ENCODE data around the gene HNRNPA1L2. TPM values are rescaled to one million over a fixed set of nuclear protein-coding genes. Genes with fewer than 3 reads are reported as not detected.

The HNRNPA1L2 gene
- total RNA-seq, 1 donor from 2014 or later = 4.7 TPM

DNA sequence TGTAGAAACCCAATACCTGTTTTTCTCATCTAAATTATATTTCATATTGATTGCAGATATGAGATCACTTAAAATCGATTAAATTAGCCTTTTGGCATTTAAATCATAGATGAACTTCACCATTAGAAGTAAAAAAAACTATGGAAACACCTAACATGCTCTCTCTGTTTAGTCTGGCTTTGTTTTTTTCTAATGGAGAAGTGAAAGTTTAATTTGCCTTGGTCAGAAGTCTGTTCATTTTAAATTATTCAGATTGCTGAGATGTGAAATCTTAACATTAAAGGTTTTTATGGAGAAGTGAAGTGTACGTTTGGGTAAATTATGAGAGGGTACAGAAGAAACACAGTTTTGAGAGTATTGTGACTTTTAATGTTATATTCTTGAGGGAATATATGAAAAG is 17.1 kb downstream of the HNRNPA1L2 start:
- Histone ChIP-seq H4K20me1 (ENCODE audit: low read depth) (peaks cover 1% of the 10 kb centered on the region), H3K27ac (no peak overlapping the region), H3K27me3 (no peaks in the 10 kb centered on the region), H3K4me2 (no peak overlapping the region), H3K9me3 (ENCODE audit: low read depth) (no peaks in the 10 kb centered on the region), H3K4me3 (no peak overlapping the region), H3K9ac (no peak overlapping the region), H3K36me3 (peaks cover 33% of the 10 kb centered on the region), H3K79me2 (ENCODE audit: low read depth) (peaks cover 47% of the 10 kb centered on the region), H3K4me1 (peaks cover 4% of the 10 kb centered on the region), H2AFZ (replicated peaks) (no peak overlapping the region), H3F3A (ENCODE audit: low read depth) (peaks cover 6% of the 10 kb centered on the region)
- no peak overlapping the region for H3K27ac Mint-ChIP-seq
- DNase-seq (ENCODE audit: low spot score) = no peak
- H3K4me3 Mint-ChIP-seq = no peak overlapping the region
- peaks cover 10% of the 10 kb centered on the region for H3K36me3 Mint-ChIP-seq
- TF ChIP-seq CTCF (IDR thresholded peaks at IDR 0.05) (no peak), EZH2phosphoT487 (IDR thresholded peaks at IDR 0.05) (no peak), EZH2 (IDR thresholded peaks at IDR 0.05) (no peak)
- no peaks in the 10 kb centered on the region for H3K27me3 Mint-ChIP-seq (ENCODE audit: insufficient read depth, low read depth)
- no peaks in the 10 kb centered on the region for H3K4me1 Mint-ChIP-seq
- no peaks in the 10 kb centered on the region for H3K9me3 Mint-ChIP-seq

DNA sequence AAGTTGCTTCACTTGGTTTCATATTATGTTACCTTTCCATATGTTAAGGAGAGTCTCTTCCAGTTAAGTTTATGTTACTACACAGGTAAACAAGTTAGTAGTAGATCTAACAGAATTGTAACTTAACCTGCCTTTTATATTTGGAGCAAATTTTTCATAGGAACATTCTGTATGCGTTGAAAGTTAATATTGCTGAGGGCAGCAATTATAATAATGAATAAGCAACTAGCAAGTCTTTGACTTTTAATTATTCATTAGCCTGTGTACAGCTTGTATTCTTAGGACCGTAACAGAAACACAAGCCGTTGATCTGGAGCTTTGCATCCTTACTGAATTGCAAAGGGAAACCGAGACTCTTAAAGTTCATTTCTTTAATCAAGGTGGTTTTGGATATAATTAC is 22.0 kb downstream of the HNRNPA1L2 start:
- Histone ChIP-seq H3K27me3 (no peaks in the 10 kb centered on the region), H3K36me3 (peaks cover 28% of the 10 kb centered on the region), H3K9me3 (ENCODE audit: low read depth) (no peaks in the 10 kb centered on the region), H3K4me1 (no peaks in the 10 kb centered on the region), H3K79me2 (ENCODE audit: low read depth) (no peaks in the 10 kb centered on the region), H3K27ac (no peak overlapping the region), H3K4me3 (no peak overlapping the region), H2AFZ (replicated peaks) (no peak overlapping the region), H4K20me1 (ENCODE audit: low read depth) (no peaks in the 10 kb centered on the region), H3K4me2 (no peak overlapping the region), H3F3A (ENCODE audit: low read depth) (peaks cover 7% of the 10 kb centered on the region), H3K9ac (no peak overlapping the region)
- H3K36me3 Mint-ChIP-seq = peaks cover 19% of the 10 kb centered on the region
- DNase-seq (ENCODE audit: low spot score) = no peak
- H3K4me1 Mint-ChIP-seq = no peaks in the 10 kb centered on the region
- H3K4me3 Mint-ChIP-seq = no peak overlapping the region
- no peak overlapping the region for H3K27ac Mint-ChIP-seq
- no peaks in the 10 kb centered on the region for H3K27me3 Mint-ChIP-seq (ENCODE audit: insufficient read depth, low read depth)
- TF ChIP-seq EZH2phosphoT487 (IDR thresholded peaks at IDR 0.05) (no peak), CTCF (IDR thresholded peaks at IDR 0.05) (no peak), EZH2 (IDR thresholded peaks at IDR 0.05) (no peak)
- H3K9me3 Mint-ChIP-seq = no peaks in the 10 kb centered on the region

GRCh38 chr13:52665325-52665724 is 23.1 kb downstream of the HNRNPA1L2 start:
- peaks cover 26% of the 10 kb centered on the region for H3K36me3 ChIP-seq
- H3K27ac ChIP-seq = no peak overlapping the region
- no peak for TF ChIP-seq EZH2phosphoT487 (IDR thresholded peaks at IDR 0.05)
- TF ChIP-seq CTCF (IDR thresholded peaks at IDR 0.05) = peak; percentile 67
- no peak for TF ChIP-seq EZH2 (IDR thresholded peaks at IDR 0.05)
- H3F3A ChIP-seq (ENCODE audit: low read depth) = peaks cover 7% of the 10 kb centered on the region
- H3K27me3 Mint-ChIP-seq (ENCODE audit: insufficient read depth, low read depth) = no peaks in the 10 kb centered on the region
- no peak overlapping the region for H3K27ac Mint-ChIP-seq
- H3K4me3 Mint-ChIP-seq = no peak overlapping the region
- no peak overlapping the region for H3K9ac ChIP-seq
- no peaks in the 10 kb centered on the region for H3K79me2 ChIP-seq (ENCODE audit: low read depth)
- no peak overlapping the region for H3K4me3 ChIP-seq
- no peaks in the 10 kb centered on the region for H3K4me1 ChIP-seq
- H3K9me3 ChIP-seq (ENCODE audit: low read depth) = no peaks in the 10 kb centered on the region
- peaks cover 16% of the 10 kb centered on the region for H3K36me3 Mint-ChIP-seq
- no peaks in the 10 kb centered on the region for H3K27me3 ChIP-seq
- H3K4me2 ChIP-seq = no peak overlapping the region
- peak; percentile 23 for DNase-seq (ENCODE audit: low spot score)
- H2AFZ ChIP-seq (replicated peaks) = no peak overlapping the region
- no peaks in the 10 kb centered on the region for H3K9me3 Mint-ChIP-seq
- no peaks in the 10 kb centered on the region for H3K4me1 Mint-ChIP-seq
- no peaks in the 10 kb centered on the region for H4K20me1 ChIP-seq (ENCODE audit: low read depth)
